Muscle layer of duodenum (tissue), 2 donors: ENCODE measurements around the gene LYZL6.

Experiments
- H3K27ac ChIP-seq: one replicate; pipeline ENCODE4 v1.7.0; 2013; ENCODE audit warnings: mild to moderate bottlenecking, low read length
- H3K27me3 ChIP-seq: one replicate; pipeline ENCODE4 v1.7.0; 2013; ENCODE audit warnings: low read depth, mild to moderate bottlenecking, control low read depth, low read length
- H3K36me3 ChIP-seq, 2 donors: one replicate each; pipeline ENCODE4 v1.7.0; 2013; ENCODE audit warnings: low read length in 2 of 2, control low read depth in 1 of 2, mild to moderate bottlenecking in 1 of 2; ENCODE audit not compliant: insufficient read depth in 2 of 2, control insufficient read depth in 1 of 2
- H3K4me1 ChIP-seq, 2 donors: one replicate each; pipeline ENCODE4 v1.7.0; 2013; ENCODE audit warnings: low read length in 2 of 2, mild to moderate bottlenecking in 2 of 2, control low read depth in 1 of 2, moderate library complexity in 1 of 2; ENCODE audit not compliant: insufficient read depth in 2 of 2, control insufficient read depth in 1 of 2
- H3K4me3 ChIP-seq, 2 donors: one replicate each; pipeline ENCODE4 v1.7.0; 2013; ENCODE audit warnings: low read length in 2 of 2, low read depth in 1 of 2, mild to moderate bottlenecking in 1 of 2
- H3K9me3 ChIP-seq, 2 donors: one replicate each; pipeline ENCODE4 v1.7.0; 2013; ENCODE audit warnings: low read length in 2 of 2, control low read depth in 1 of 2, mild to moderate bottlenecking in 1 of 2; ENCODE audit not compliant: control insufficient read depth in 1 of 2
- donor health status: healthy.

Gene LYZL6

DNA sequence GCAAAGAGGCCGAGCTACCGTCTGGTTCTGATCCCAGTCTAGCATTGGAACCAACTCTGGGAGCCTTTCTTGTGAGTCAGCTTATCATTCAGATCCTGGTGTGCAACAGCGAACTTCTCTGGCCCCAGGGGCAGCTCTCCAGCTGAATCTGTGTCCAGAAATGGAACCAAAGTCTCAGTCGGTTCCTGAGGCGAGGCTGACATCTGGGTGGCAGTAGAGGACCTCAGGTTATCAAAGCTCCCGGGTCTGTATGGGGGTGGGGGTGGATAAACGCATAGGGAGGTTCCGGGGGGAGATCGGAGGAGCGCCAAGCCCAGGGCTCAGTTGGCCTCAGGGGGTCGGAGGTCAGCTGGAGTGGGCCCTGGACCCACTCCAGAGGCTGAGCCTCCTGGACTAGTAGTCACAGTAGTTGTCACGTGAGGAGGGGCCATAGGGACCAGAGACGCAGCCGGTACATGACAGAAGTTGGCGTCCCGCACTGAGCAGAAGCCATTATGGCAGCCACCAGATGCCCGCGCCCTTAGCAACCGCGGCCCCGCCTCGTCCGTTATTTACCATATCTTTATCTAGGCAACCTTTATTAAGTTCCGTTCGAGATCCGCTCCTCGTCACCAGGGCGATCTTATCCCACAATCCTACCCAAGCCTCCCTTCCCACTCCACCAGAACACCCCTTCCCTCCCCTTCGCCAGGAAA lies 25.8 kb downstream of the LYZL6 start:
- H3K27me3 ChIP-seq, result no peaks in the 10 kb centered on the region
- no peaks in the 10 kb centered on the region for H3K9me3 ChIP-seq
- H3K36me3 ChIP-seq, result no peaks in the 10 kb centered on the region
- H3K27ac ChIP-seq, result no peak overlapping the region
- H3K4me1 ChIP-seq, result no peaks in the 10 kb centered on the region
- H3K4me3 ChIP-seq, result no peak overlapping the region

DNA sequence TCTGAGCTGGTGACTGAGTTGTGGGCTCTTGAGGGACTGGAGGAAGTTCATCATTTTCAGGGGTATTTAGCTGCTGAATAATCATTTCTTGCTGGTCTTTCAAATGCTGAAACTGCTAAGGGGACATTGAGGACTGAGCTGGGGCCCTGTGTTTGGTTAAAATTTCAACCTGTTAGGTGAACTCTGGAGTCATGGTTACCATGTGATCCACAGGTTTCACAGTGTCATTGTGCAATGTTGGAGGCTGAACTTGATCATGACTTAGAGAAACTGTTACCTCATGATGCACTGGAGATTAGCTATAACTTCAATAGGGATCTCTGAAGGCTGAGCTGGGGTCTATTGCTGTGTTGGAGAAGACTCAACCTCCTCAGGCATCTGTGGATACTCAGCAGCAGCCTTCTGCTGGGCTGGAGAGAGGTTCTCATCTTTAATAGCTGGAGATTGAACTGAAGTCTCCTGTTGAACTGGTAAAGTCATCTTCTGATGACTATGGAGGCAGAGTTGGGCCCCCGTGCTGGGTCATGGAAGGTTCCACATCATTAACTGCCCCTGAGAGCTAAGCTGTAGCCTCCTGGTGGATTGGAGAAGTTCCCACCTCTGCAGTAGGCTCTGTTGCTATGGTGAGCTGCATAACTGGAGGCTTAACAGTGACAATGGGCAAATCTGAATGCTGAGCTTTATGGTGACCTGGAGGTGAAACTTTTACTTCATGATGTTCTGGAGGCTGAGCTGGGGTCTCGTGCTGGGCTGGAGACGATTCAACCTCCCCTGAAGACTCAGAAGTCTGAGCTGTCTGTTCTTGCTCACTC lies 28.2 kb downstream of the LYZL6 start:
- no peaks in the 10 kb centered on the region for H3K36me3 ChIP-seq
- no peak overlapping the region for H3K27ac ChIP-seq
- no peaks in the 10 kb centered on the region for H3K27me3 ChIP-seq
- H3K9me3 ChIP-seq, result no peaks in the 10 kb centered on the region
- no peak overlapping the region for H3K4me3 ChIP-seq
- H3K4me1 ChIP-seq, result no peaks in the 10 kb centered on the region

DNA sequence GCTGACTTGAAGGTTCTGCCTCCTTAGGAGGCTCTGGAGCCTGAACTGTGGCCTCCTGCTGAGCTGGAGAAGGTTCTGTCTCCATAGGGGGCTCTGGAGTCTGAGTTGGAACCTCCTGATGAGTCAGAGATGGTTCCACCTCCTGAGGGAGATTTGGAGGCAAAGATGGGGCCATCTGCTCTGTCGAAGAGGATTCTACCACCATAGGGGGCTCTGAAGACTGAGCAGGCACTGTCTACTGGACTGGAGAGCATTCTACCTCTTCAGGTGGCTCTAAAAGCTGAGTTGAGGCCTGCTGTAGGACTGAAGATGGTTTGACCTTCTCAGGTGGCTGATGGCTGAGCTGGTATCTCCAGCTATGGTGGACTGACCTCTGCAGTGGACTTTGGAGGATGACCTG lies 29.2 kb downstream of the LYZL6 start:
- no peaks in the 10 kb centered on the region for H3K27me3 ChIP-seq
- no peaks in the 10 kb centered on the region for H3K36me3 ChIP-seq
- no peaks in the 10 kb centered on the region for H3K4me1 ChIP-seq
- no peak overlapping the region for H3K4me3 ChIP-seq
- H3K27ac ChIP-seq, result no peak overlapping the region
- H3K9me3 ChIP-seq, result no peaks in the 10 kb centered on the region

DNA sequence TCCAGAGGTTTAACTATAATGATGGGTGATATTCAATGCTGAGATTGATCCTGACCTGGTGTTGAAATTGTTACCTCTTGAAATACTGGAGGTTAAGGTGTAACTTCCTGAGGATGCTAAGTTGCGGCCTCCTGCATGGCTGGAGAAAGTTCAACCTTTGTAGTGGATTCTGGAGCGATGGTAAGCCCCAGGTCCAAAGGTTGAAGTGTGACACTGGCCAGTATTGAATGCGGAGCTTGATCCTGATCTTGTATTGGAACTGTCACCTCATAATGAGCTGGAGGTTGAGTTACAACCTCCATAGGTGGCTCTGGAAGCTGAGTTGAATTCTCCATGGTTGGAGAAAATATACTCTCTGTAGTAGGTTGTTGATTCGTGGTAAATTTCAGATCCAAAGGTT lies 29.9 kb downstream of the LYZL6 start:
- no peak overlapping the region for H3K27ac ChIP-seq
- no peaks in the 10 kb centered on the region for H3K9me3 ChIP-seq
- H3K4me3 ChIP-seq, result no peak overlapping the region
- H3K4me1 ChIP-seq, result no peaks in the 10 kb centered on the region
- H3K27me3 ChIP-seq, result no peaks in the 10 kb centered on the region
- no peaks in the 10 kb centered on the region for H3K36me3 ChIP-seq

DNA sequence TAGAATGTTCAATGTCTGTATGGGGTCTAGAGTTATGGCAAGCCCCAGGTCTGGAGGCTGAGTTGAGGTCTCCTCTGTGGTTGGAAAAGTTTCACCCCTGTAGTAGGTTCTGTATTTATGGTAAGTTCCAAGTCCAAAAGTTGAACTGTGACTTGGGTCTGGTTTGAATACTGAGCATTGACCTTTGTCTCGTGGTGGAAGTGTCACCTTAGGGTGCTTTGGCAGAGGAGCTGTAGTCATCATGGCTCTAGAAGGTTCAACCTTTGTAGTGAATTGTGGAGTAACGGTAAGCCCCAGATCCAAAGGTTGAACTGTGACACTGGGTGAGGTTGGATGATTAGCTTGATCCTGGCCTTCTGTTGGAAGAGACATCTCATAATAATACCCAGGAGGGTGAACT lies 30.6 kb downstream of the LYZL6 start:
- H3K27me3 ChIP-seq, result no peaks in the 10 kb centered on the region
- H3K27ac ChIP-seq, result no peak overlapping the region
- no peak overlapping the region for H3K4me3 ChIP-seq
- no peaks in the 10 kb centered on the region for H3K4me1 ChIP-seq
- no peaks in the 10 kb centered on the region for H3K9me3 ChIP-seq
- no peaks in the 10 kb centered on the region for H3K36me3 ChIP-seq

DNA sequence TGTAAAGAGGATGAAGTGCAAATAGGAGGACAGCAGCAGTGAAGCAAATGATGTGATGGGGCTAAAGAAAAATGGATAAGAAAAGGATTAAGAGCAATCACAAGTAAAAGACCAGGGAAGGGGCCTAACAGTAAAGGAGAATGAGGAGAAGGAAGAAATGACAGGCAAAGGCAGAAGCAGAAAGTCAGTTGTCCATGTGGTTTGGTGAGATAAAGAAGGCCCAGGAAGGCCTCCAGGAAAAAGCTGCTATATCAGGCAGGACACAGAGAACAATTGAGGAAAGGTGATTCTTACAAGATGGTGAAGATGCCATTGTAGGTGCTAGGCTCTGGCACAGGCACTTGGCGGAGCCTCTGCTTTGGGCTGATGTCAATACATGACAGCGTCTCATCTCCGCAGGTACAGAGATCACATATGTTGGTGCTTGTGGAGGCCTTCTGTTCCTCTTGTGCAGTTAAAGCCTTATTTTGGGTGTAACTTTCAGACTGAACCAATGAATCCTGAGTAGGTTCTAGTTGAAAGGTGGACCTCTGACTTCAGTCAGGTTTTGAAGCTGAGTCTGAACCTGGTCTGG lies 31.1 kb downstream of the LYZL6 start:
- Histone ChIP-seq H3K27me3 (no peaks in the 10 kb centered on the region), H3K27ac (no peak overlapping the region), H3K4me1 (no peaks in the 10 kb centered on the region), H3K9me3 (no peaks in the 10 kb centered on the region), H3K36me3 (no peaks in the 10 kb centered on the region), H3K4me3 (no peak overlapping the region)

DNA sequence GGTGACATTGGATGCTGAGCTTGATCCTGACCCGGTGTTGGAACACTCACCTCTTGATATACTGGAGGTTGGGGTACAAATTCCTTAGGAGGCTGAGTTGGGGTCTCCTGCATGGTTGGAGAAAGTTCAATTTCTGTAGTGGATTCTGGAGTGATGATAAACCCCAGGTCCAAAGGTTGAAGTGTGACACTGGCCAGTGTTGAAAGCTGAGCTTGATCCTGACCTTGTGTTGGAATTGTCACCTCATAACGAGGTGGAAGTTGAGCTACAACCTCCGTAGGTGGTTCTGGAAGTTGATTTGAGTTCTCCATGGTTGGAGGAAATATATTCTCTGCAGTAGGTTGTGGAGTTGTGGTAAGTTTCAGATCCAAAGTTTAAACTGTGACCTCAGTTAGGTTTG lies 34.1 kb downstream of the LYZL6 start:
- H3K36me3 ChIP-seq, result no peaks in the 10 kb centered on the region
- no peaks in the 10 kb centered on the region for H3K9me3 ChIP-seq
- no peaks in the 10 kb centered on the region for H3K4me1 ChIP-seq
- no peak overlapping the region for H3K27ac ChIP-seq
- H3K27me3 ChIP-seq, result no peaks in the 10 kb centered on the region
- H3K4me3 ChIP-seq, result no peak overlapping the region

DNA sequence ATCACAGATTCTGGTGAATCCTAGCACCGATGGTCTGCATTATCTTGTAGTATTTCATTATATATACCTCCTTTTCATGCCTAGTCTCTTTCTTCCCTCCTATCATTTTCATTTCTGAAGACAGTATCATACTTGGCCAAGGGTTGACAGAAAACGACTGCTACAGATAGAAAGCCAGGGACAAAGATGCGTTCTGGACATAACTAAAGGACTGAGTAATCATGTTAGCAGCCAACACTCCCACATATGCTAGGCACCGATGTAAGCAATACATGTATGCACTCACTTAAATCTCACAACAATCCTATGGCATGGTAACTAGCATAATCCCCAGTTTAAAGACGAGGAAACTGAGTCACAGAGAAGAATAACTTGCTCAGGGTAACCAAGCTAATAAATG lies 35.8 kb downstream of the LYZL6 start:
- H3K9me3 ChIP-seq, result no peaks in the 10 kb centered on the region
- H3K36me3 ChIP-seq, result no peaks in the 10 kb centered on the region
- H3K4me1 ChIP-seq, result no peaks in the 10 kb centered on the region
- H3K27ac ChIP-seq, result no peak overlapping the region
- H3K4me3 ChIP-seq, result no peak overlapping the region
- no peaks in the 10 kb centered on the region for H3K27me3 ChIP-seq

DNA sequence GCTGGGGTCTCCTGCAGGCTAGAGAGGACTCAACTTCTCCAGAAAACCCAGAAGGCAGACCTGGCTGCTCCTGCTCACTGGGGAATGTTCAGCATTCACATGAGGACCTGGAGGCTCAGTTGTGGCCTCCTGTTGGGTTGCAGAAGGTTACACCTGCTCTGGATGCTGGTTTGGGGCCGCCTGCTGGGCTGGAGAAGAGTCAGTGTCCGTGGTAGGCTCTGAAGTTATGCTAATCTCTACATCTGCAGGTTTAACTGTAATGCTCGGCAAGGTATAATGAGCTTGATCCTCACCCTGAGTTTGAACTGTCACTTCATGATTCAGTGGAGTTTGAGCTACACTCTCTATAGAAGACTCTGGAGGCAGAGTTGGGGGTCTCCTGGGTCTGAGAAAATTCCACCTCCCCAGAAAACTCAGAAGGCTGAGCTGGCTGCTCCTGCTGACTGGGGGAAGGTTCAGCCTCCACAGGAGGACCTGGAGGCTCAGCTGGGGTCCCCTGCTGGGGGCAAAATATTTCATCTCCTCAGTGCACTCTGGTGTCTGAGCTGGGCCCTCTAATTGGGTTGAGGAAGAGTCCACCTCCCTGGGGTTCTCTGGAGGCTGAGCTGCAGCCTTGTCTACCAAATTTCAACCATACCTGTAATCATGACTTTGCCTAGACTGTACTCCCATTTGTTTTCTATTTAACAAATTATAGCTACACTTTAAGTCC lies 36.4 kb downstream of the LYZL6 start:
- H3K4me3 ChIP-seq, result no peak overlapping the region
- no peak overlapping the region for H3K27ac ChIP-seq
- no peaks in the 10 kb centered on the region for H3K9me3 ChIP-seq
- no peaks in the 10 kb centered on the region for H3K27me3 ChIP-seq
- no peaks in the 10 kb centered on the region for H3K4me1 ChIP-seq
- no peaks in the 10 kb centered on the region for H3K36me3 ChIP-seq

DNA sequence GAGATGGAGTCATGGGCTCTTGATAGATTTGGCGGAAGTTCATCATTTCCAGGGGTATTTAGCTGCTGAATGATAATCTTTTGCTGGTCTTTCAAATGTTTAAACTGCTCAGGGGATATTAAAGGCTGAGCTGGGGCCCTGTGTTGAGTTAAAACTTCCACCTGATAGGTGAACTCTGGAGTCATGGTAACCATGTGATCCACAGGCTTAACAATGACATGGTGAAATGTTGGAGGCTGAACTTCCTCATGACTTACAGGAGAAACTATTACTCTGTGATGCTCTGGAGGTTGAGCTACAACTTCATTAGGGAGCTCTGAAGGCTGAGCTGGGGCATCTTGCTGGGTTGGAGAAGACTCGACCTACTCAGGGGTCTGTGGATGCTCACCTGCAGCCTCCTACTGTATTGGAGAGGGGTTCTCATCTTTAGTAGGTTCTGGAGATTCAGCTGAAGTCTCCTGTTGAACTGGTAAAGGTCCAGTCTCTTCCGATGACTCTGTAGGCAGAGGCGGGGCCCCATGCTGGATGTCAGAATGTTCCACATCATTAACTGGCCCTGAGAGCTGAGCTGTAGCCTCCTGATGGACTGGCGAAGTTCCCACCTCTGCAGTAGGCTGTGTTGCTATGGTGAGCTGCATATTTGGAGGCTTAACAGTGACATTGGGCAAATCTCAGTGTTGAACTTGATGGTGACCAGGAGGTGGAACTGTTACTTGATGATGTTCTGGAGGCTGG lies 37.2 kb downstream of the LYZL6 start:
- no peaks in the 10 kb centered on the region for H3K27me3 ChIP-seq
- no peaks in the 10 kb centered on the region for H3K9me3 ChIP-seq
- no peak overlapping the region for H3K4me3 ChIP-seq
- no peaks in the 10 kb centered on the region for H3K36me3 ChIP-seq
- H3K27ac ChIP-seq, result no peak overlapping the region
- H3K4me1 ChIP-seq, result no peaks in the 10 kb centered on the region

DNA sequence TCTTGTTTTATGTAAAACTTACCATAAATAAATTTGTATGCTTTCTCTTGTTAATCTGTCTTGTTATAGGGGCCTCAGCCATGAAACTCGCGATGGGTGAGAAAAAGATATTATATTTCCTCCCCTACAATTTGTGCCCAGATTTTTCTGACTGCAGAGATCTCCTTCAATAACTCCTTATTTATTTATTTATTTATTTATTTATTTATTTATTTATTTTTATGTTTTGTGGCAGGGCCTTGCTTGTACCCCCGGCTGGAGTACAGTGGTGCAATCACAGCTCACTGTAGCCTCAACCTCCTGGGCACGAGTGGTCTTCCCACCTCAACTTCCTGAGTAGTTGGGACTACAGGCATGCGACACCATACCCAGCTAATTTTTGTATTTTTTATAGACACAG lies 40.1 kb downstream of the LYZL6 start:
- Histone ChIP-seq H3K27me3 (no peaks in the 10 kb centered on the region), H3K36me3 (no peaks in the 10 kb centered on the region), H3K27ac (no peak overlapping the region), H3K4me1 (no peaks in the 10 kb centered on the region), H3K4me3 (no peak overlapping the region), H3K9me3 (no peaks in the 10 kb centered on the region)
